MCF 10A (cell line): ENCODE results near the gene OSCP1. TPM values are rescaled to one million over a fixed set of nuclear protein-coding genes. Genes with fewer than 3 reads are reported as not detected.

Experiments used
- BruUV-seq: library from RNA; stranded (reverse); fragments of 400-500 nt; replicated peaks from 2 replicates; lab custom pipeline; 2021; lab: Mats Ljungman, UMichigan
- CTCF ChIA-PET: fragments of 300-600 bp; sonication (Branson Sonifier 250); formaldehyde crosslinking; extraction: SDS; loops from one replicate; lab custom pipeline; 2021; ENCODE audit warnings: antibody characterized with exemption, inconsistent platforms; lab: Yijun Ruan, JAX
- POLR2A ChIA-PET: fragments of 300-600, 350-650 bp; sonication (Branson Sonifier 250); formaldehyde crosslinking; extraction: SDS; loops from one replicate; lab custom pipeline; 2020; ENCODE audit warnings: antibody characterized with exemption, inconsistent platforms; lab: Yijun Ruan, JAX
- DNase-seq: peaks from one replicate; pipeline ENCODE4 v3.0.0-alpha.2; 2018; ENCODE audit not compliant: unreplicated experiment
- H3K27ac Mint-ChIP-seq: one replicate; pipeline ENCODE4 v1.8.0; 2022; ENCODE audit warnings: mild to moderate bottlenecking, low read depth, mixed read lengths; ENCODE audit not compliant: unreplicated experiment
- H3K27me3 Mint-ChIP-seq: one replicate; pipeline ENCODE4 v1.8.0; 2022; ENCODE audit warnings: mixed read lengths; ENCODE audit not compliant: insufficient read depth, unreplicated experiment
- H3K36me3 Mint-ChIP-seq: one replicate; pipeline ENCODE4 v1.8.0; 2022; ENCODE audit warnings: mild to moderate bottlenecking, moderate library complexity, mixed read lengths; ENCODE audit not compliant: insufficient read depth, unreplicated experiment
- H3K4me1 Mint-ChIP-seq: one replicate; pipeline ENCODE4 v1.8.0; 2022; ENCODE audit warnings: mixed read lengths; ENCODE audit not compliant: insufficient read depth, unreplicated experiment
- H3K4me3 Mint-ChIP-seq: one replicate; pipeline ENCODE4 v1.8.0; 2022; ENCODE audit warnings: mild to moderate bottlenecking, moderate library complexity, mixed read lengths; ENCODE audit not compliant: unreplicated experiment
- H3K9me3 Mint-ChIP-seq: one replicate; pipeline ENCODE4 v1.8.0; 2022; ENCODE audit warnings: mixed read lengths; ENCODE audit not compliant: unreplicated experiment
- intact Hi-C: fragments of 100-400 bp; cut with micrococcal nuclease; formaldehyde crosslinking; loops from 2 replicates; pipeline ENCODE4 v1.14.1; 2022
- total RNA-seq: library from RNA; stranded (reverse); gene quantifications from 2 replicates; pipeline ENCODE4 v1.2.3, GENCODE V29; 2022
- TF ChIP-seq, protein P1 (sequence below): fragments of 200-600 bp; IDR thresholded peaks from one replicate; pipeline ENCODE4 v1.8.0; 2022; ENCODE audit warnings: antibody characterized with exemption, mild to moderate bottlenecking; ENCODE audit not compliant: unreplicated experiment

The OSCP1 gene
- total RNA-seq, 1 experiment from 2014 or later = 7.6 TPM

DNA sequence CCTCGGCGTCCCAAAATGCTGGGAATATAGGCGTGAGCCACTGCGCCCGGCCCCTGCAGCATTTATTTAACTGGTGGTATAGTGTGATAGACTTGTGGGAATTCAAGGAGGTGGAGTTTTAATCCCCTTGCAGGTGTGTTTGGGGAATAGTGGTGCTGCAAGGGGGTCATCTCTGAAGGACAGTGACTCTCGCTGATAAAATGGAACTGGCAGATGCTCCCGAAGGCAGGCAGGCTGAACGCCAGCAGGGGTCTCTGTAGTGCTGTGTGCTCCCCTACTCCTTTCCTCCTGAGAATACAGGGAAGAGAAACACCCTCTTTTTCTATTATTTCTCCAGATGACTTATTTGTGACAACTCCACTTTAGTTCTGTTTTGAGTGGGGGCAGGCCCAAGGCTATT, 4.0 kb downstream of the OSCP1 start:
- no peaks in the 10 kb centered on the region for H3K27me3 Mint-ChIP-seq
- H3K36me3 Mint-ChIP-seq = no peaks in the 10 kb centered on the region
- ChIA-PET POLR2A (interaction anchor here (0.5 to 1.1 kb wide), 2 partner anchors 18 to 1065 kb away, joined by 3 read pairs; partner anchors contain the start of gene MRPS15), CTCF (interaction anchor here (0.6 to 0.7 kb wide), 2 partner anchors 122 to 212 kb away, joined by 3 read pairs; no protein-coding TSS in a partner anchor)
- H3K4me3 Mint-ChIP-seq = no peak overlapping the region
- no TSS peak for BruUV-seq
- H3K27ac Mint-ChIP-seq = no peak overlapping the region
- DNase-seq = no peak
- H3K4me1 Mint-ChIP-seq = peaks cover 13% of the 10 kb centered on the region
- no peaks in the 10 kb centered on the region for H3K9me3 Mint-ChIP-seq
- intact Hi-C loops = no loop called here
- TF ChIP-seq, protein P1, sequence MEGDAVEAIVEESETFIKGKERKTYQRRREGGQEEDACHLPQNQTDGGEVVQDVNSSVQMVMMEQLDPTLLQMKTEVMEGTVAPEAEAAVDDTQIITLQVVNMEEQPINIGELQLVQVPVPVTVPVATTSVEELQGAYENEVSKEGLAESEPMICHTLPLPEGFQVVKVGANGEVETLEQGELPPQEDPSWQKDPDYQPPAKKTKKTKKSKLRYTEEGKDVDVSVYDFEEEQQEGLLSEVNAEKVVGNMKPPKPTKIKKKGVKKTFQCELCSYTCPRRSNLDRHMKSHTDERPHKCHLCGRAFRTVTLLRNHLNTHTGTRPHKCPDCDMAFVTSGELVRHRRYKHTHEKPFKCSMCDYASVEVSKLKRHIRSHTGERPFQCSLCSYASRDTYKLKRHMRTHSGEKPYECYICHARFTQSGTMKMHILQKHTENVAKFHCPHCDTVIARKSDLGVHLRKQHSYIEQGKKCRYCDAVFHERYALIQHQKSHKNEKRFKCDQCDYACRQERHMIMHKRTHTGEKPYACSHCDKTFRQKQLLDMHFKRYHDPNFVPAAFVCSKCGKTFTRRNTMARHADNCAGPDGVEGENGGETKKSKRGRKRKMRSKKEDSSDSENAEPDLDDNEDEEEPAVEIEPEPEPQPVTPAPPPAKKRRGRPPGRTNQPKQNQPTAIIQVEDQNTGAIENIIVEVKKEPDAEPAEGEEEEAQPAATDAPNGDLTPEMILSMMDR = no peak

DNA sequence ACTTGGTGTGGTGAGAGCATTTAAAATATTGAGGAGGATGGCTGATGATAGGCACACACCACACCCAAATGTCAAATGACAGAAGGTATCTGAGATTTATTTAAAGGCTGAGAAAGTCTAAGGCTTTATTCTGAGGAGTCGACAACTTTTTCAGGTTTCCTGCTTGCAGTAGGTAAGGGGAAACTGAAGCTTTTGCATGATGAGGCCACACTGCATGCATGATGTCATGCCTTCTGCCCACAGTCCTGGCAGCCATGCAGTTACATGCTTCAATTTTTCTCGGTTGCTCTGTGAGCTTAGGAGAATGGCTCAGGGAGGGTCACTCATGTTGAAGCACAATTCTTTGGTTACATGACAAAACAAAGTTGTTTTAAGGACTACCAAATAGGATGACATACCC, 7.0 kb downstream of the OSCP1 start:
- Mint-ChIP-seq H3K4me1 (peaks cover 3% of the 10 kb centered on the region), H3K27me3 (no peaks in the 10 kb centered on the region), H3K36me3 (peaks cover 4% of the 10 kb centered on the region), H3K9me3 (no peaks in the 10 kb centered on the region), H3K4me3 (no peak overlapping the region), H3K27ac (no peak overlapping the region)
- intact Hi-C loops = no loop called here
- CTCF ChIA-PET = interaction anchor here (0.6 kb wide), 1 partner anchor 102 kb away, joined by 4 read pairs; no protein-coding TSS in a partner anchor
- BruUV-seq = no TSS peak
- TF ChIP-seq, protein P1 = no peak
- POLR2A ChIA-PET = interaction anchor here (1.0 kb wide), 1 partner anchor 58 kb away, joined by 3 read pairs; no protein-coding TSS in a partner anchor
- DNase-seq = no peak

DNA sequence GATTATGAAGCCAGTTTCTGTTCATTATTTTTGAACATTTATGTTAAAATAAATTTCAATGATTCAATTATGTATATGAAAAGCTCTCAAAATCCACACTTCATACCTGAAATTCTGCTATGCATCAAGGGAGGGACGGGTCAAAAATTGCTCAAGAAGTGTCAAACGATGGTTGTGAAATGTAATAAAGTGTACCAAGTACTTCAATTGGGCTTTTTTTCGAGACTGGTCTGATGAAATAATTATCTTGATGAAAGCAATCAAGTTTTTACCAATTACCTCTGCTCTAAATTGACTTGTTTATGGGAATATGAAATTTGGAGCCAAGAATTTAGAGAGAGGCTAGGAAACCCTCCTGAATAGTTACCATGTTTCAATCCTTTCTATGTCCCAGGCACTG, 7.9 kb downstream of the OSCP1 start:
- no TSS peak for BruUV-seq
- POLR2A ChIA-PET = interaction anchor here (0.7 to 1.3 kb wide), 3 partner anchors 11 to 1214 kb away, joined by 3 to 4 read pairs (median 3); no protein-coding TSS in a partner anchor

DNA sequence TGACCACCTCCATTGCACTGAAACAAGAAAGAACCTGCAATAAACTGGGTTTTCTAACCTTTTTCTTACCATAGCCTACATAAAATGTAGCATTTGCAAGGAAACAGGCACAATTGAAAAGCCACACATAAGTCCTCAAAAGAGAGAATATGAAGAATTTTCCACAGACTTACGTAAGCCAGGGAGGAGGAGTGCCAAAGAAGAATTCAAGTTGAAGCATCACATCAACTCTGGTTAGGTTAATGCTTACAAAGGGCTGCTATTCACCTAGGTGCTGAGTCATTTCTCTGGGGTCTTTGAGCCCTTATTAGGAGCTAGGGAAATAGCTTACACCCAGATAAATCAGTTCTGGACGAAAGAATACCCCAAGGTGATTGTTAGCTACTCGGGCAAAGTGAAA, 9.6 kb downstream of the OSCP1 start:
- ChIA-PET CTCF (interaction anchor here (1.0 kb wide), 2 partner anchors 8 to 98 kb away, joined by 3 read pairs; no protein-coding TSS in a partner anchor), POLR2A (no interaction called here)
- Mint-ChIP-seq H3K27me3 (no peaks in the 10 kb centered on the region), H3K9me3 (no peaks in the 10 kb centered on the region), H3K27ac (no peak overlapping the region), H3K4me1 (no peaks in the 10 kb centered on the region), H3K36me3 (peaks cover 25% of the 10 kb centered on the region), H3K4me3 (no peak overlapping the region)
- no TSS peak for BruUV-seq
- TF ChIP-seq, protein P1 = no peak
- intact Hi-C loops = no loop called here
- no peak for DNase-seq

More for the DNA sequence above, 7.9 kb downstream of the OSCP1 start:
- H3K9me3 Mint-ChIP-seq = no peaks in the 10 kb centered on the region
- no peak overlapping the region for H3K4me3 Mint-ChIP-seq
- H3K27me3 Mint-ChIP-seq = no peaks in the 10 kb centered on the region
- CTCF ChIA-PET = no interaction called here
- TF ChIP-seq, protein P1 = no peak
- no peak for DNase-seq
- intact Hi-C loops = no loop called here
- peaks cover 9% of the 10 kb centered on the region for H3K36me3 Mint-ChIP-seq
- H3K4me1 Mint-ChIP-seq = no peaks in the 10 kb centered on the region
- H3K27ac Mint-ChIP-seq = no peak overlapping the region
